HCT116 (cell line): ENCODE measurements around the gene FBXO31. TPM values are rescaled to one million over a fixed set of nuclear protein-coding genes. Genes with fewer than 3 reads are reported as not detected.

ENCODE experiments used
- ATAC-seq: fragments of 200-7000 bp; cut with Tn5 transposase; 2 replicates; pipeline ENCODE4 v1.9.1; 2020; ENCODE audit warnings: mild to moderate bottlenecking, moderate library complexity
- BruUV-seq: library from RNA; stranded (reverse); fragments of 400-500 nt; replicated peaks from 2 replicates; lab custom pipeline; 2021; lab: Mats Ljungman, UMichigan
- CTCF ChIA-PET: fragments of 300-600 bp; sonication (Branson Sonifier 250); formaldehyde crosslinking; loops from one replicate; lab custom pipeline; 2021; ENCODE audit warnings: antibody characterized with exemption; lab: Charles Lee
- POLR2A ChIA-PET: fragments of 300-600, 350-600 bp; sonication (Branson Sonifier 250); formaldehyde crosslinking; loops from one replicate; lab custom pipeline; 2021; ENCODE audit warnings: antibody characterized with exemption; lab: Charles Lee
- RAD21 ChIA-PET, 2 experiments: fragments of 300-600 bp; sonication (Branson Sonifier 250); formaldehyde crosslinking; loops; one replicate each; lab custom pipeline; 2023; ENCODE audit warnings: low total read pairs in 2 of 2; ENCODE audit not compliant: uncharacterized antibody in 2 of 2, unreplicated experiment in 2 of 2, low non-redundant PET in 1 of 2; lab: Charles Lee
- DNase-seq: peaks from one replicate; pipeline ENCODE4 v3.0.0-alpha.2; 2010; ENCODE audit warnings: low read depth, low spot score
- H2AFZ ChIP-seq: fragments of 200-600 bp; shearing (Covaris generic), sonication (generic); 2 replicates; pipeline ENCODE4 v1.6.1; 2017; ENCODE audit warnings: low read depth, mixed run types, mixed read lengths, antibody characterized with exemption, low read length; ENCODE audit not compliant: poor library complexity, severe bottlenecking
- H3K27ac ChIP-seq: 2 replicates; pipeline ENCODE4 v1.5.1; 2012; ENCODE audit warnings: low read depth, low read length
- H3K27me3 ChIP-seq: fragments of 200-600 bp; sonication (generic); 2 replicates; pipeline ENCODE4 v1.6.1; 2016; ENCODE audit warnings: mixed run types, low read length, mixed read lengths; ENCODE audit not compliant: insufficient read depth
- H3K36me3 ChIP-seq, 2 experiments: fragments of 200-500 bp in 1 of 2; fragments of 200-600 bp in 1 of 2; sonication (Bioruptor generic) in 1 of 2; sonication (generic) in 1 of 2; 2 replicates each; pipeline versions ENCODE4 v1.5.1 to v1.6.1; 2014 to 2016; ENCODE audit warnings: low read length in 2 of 2, inconsistent platforms in 1 of 2, mixed read lengths in 1 of 2, mixed run types in 1 of 2; ENCODE audit not compliant: insufficient read depth in 2 of 2, control insufficient read depth in 1 of 2
- H3K4me1 ChIP-seq, 2 experiments: fragments of 200-600 bp in 1 of 2; sonication (generic) in 1 of 2; 2 replicates each; pipeline versions ENCODE4 v1.5.1 to v1.6.1; 2012 to 2017; ENCODE audit warnings: low read length in 2 of 2, inconsistent platforms in 1 of 2, mild to moderate bottlenecking in 1 of 2, mixed read lengths in 1 of 2, mixed run types in 1 of 2, moderate library complexity in 1 of 2; ENCODE audit not compliant: insufficient read depth in 2 of 2, control insufficient read depth in 1 of 2
- H3K4me2 ChIP-seq: fragments of 200-600 bp; sonication (generic); 2 replicates; pipeline ENCODE4 v1.6.1; 2017; ENCODE audit warnings: mixed run types, low read length, mixed read lengths
- H3K4me3 ChIP-seq, 2 experiments: fragments of 200-600 bp in 1 of 2; sonication (generic) in 1 of 2; replicated peaks in 1 of 2; 2 replicates each; pipeline ENCODE4 v1.5.1; 2011 to 2016; ENCODE audit warnings: low read length in 2 of 2, control low read depth in 1 of 2, low read depth in 1 of 2, mild to moderate bottlenecking in 1 of 2, mixed read lengths in 1 of 2, mixed run types in 1 of 2
- H3K79me2 ChIP-seq: fragments of 200-600 bp; sonication (generic); 2 replicates; pipeline ENCODE4 v1.6.1; 2017; ENCODE audit warnings: mild to moderate bottlenecking, mixed run types, low read length, moderate library complexity, mixed read lengths; ENCODE audit not compliant: insufficient read depth
- H3K9ac ChIP-seq: fragments of 200-600 bp; sonication (generic); 2 replicates; pipeline ENCODE4 v1.6.1; 2016; ENCODE audit warnings: low read length, mixed read lengths
- H3K9me2 ChIP-seq: fragments of 200-600 bp; sonication (generic), shearing (Covaris generic); 2 replicates; pipeline ENCODE4 v1.6.1; 2017; ENCODE audit warnings: mixed run types, mild to moderate bottlenecking, moderate library complexity; ENCODE audit not compliant: insufficient read depth
- H3K9me3 ChIP-seq, 2 experiments: fragments of 200-500 bp in 1 of 2; fragments of 200-600 bp in 1 of 2; sonication (Bioruptor generic) in 1 of 2; sonication (generic) in 1 of 2; 2 replicates each; pipeline ENCODE4 v1.6.1; 2014 to 2017; ENCODE audit warnings: low read length in 2 of 2, mixed read lengths in 2 of 2, inconsistent platforms in 1 of 2, low read depth in 1 of 2, mild to moderate bottlenecking in 1 of 2, mixed run types in 1 of 2, moderate library complexity in 1 of 2; ENCODE audit not compliant: control insufficient read depth in 1 of 2, insufficient read depth in 1 of 2
- H4K20me1 ChIP-seq: fragments of 200-600 bp; sonication (generic), shearing (Covaris generic); 2 replicates; pipeline ENCODE4 v1.6.1; 2017; ENCODE audit warnings: mixed run types, mild to moderate bottlenecking, moderate library complexity; ENCODE audit not compliant: insufficient read depth
- CBX3 ChIP-seq: IDR thresholded peaks from 2 replicates; pipeline ENCODE4 v1.6.1; 2012; ENCODE audit warnings: low read depth
- CEBPB ChIP-seq: IDR thresholded peaks from 2 replicates; pipeline ENCODE4 v1.6.1; 2012; ENCODE audit warnings: low read depth
- EGR1 ChIP-seq: IDR thresholded peaks from 2 replicates; pipeline ENCODE4 v1.6.1; 2012; ENCODE audit warnings: low read depth
- ELF1 ChIP-seq: IDR thresholded peaks from 2 replicates; pipeline ENCODE4 v1.6.1; 2012; ENCODE audit warnings: low read depth, borderline replicate concordance
- EZH2phosphoT487 ChIP-seq: fragments of 200-600 bp; IDR thresholded peaks from 2 replicates; pipeline ENCODE4 v1.6.1; 2018; ENCODE audit warnings: antibody characterized with exemption, borderline replicate concordance
- FOSL1 ChIP-seq: IDR thresholded peaks from 2 replicates; pipeline ENCODE4 v1.6.1; 2012; ENCODE audit warnings: low read depth
- JUND ChIP-seq: IDR thresholded peaks from 2 replicates; pipeline ENCODE4 v1.6.1; 2012
- MAX ChIP-seq: IDR thresholded peaks from 2 replicates; pipeline ENCODE4 v1.6.1; 2012
- POLR2A ChIP-seq: IDR thresholded peaks from 2 replicates; pipeline ENCODE4 v1.7.0; 2011; ENCODE audit warnings: borderline replicate concordance; ENCODE audit not compliant: insufficient read depth, insufficient read length; ENCODE audit errors: extremely low read depth
- POLR2AphosphoS5 ChIP-seq: IDR thresholded peaks from 2 replicates; pipeline ENCODE4 v1.6.1; 2011; ENCODE audit warnings: mild to moderate bottlenecking, low read depth, low read length, moderate library complexity
- RAD21 ChIP-seq: IDR thresholded peaks from 2 replicates; pipeline ENCODE4 v1.6.1; 2012; ENCODE audit warnings: low read depth, mild to moderate bottlenecking
- SP1 ChIP-seq: IDR thresholded peaks from 2 replicates; pipeline ENCODE4 v1.6.1; 2012; ENCODE audit warnings: low read depth
- SRF ChIP-seq: IDR thresholded peaks from 2 replicates; pipeline ENCODE4 v1.6.1; 2012; ENCODE audit warnings: low read depth
- ZFX ChIP-seq: fragments of 450-650 bp; IDR thresholded peaks from 2 replicates; pipeline ENCODE4 v1.6.1; 2017
- ZNF274 ChIP-seq: fragments of 200-500 bp; sonication (Bioruptor generic); IDR thresholded peaks from 2 replicates; pipeline ENCODE4 v1.6.1; 2014; ENCODE audit warnings: mild to moderate bottlenecking, low read depth, low read length, inconsistent platforms
- intact Hi-C: fragments of 100-400 bp; cut with micrococcal nuclease; formaldehyde crosslinking; loops from 2 replicates; pipeline ENCODE4 v1.10.0; 2022
- total RNA-seq: library from RNA; stranded (reverse); gene quantifications from one replicate; pipeline ENCODE4 v1.2.1, GENCODE V29; 2021; ENCODE audit not compliant: unreplicated experiment
- TF ChIP-seq, protein P1 (sequence below): IDR thresholded peaks from 2 replicates; pipeline ENCODE4 v1.6.1; 2011; ENCODE audit warnings: mild to moderate bottlenecking, low read length, moderate library complexity; ENCODE audit not compliant: insufficient replicate concordance; ENCODE audit errors: extremely low read depth
- TF ChIP-seq, protein P2 (sequence below): IDR thresholded peaks from 2 replicates; pipeline ENCODE4 v1.6.1; 2012

Gene FBXO31
- total RNA-seq, 1 experiment from 2014 or later: 52.1 TPM

GRCh38 chr16:87380881-87381280 is 2.7 kb downstream of the FBXO31 start:
- RAD21 ChIA-PET: no interaction called here
- Histone ChIP-seq H3K9ac (no peak overlapping the region), H3K27ac (no peak overlapping the region), H3K36me3 (0 out of 4 replicates have a peak, but pooled peaks cover 0 to 7% of the 10 kb centered on the region in 2 experiments), H3K4me2 (peak overlapping the region; percentile 2; the same call in 1 of the 2 replicates), H3K27me3 (no peaks in the 10 kb centered on the region), H3K9me3 (no peaks in the 10 kb centered on the region), H4K20me1 (peaks cover 17% of the 10 kb centered on the region; the same call in 1 of the 2 replicates), H3K4me3 (no peak overlapping the region), H2AFZ (no peak overlapping the region), H3K79me2 (peaks cover 74% of the 10 kb centered on the region), H3K4me1 (peaks cover 32 to 42% of the 10 kb centered on the region in 2 experiments), H3K9me2 (no peaks in the 10 kb centered on the region)
- CTCF ChIA-PET: no interaction called here
- no peak for TF ChIP-seq CEBPB
- TF ChIP-seq, protein P1, sequence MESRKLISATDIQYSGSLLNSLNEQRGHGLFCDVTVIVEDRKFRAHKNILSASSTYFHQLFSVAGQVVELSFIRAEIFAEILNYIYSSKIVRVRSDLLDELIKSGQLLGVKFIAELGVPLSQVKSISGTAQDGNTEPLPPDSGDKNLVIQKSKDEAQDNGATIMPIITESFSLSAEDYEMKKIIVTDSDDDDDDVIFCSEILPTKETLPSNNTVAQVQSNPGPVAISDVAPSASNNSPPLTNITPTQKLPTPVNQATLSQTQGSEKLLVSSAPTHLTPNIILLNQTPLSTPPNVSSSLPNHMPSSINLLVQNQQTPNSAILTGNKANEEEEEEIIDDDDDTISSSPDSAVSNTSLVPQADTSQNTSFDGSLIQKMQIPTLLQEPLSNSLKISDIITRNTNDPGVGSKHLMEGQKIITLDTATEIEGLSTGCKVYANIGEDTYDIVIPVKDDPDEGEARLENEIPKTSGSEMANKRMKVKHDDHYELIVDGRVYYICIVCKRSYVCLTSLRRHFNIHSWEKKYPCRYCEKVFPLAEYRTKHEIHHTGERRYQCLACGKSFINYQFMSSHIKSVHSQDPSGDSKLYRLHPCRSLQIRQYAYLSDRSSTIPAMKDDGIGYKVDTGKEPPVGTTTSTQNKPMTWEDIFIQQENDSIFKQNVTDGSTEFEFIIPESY: no peak
- TF ChIP-seq RAD21: no peak
- no peak for TF ChIP-seq EGR1
- no peak for TF ChIP-seq POLR2A
- TF ChIP-seq JUND: no peak
- no peak for TF ChIP-seq EZH2phosphoT487
- TF ChIP-seq FOSL1: no peak
- TF ChIP-seq MAX: no peak
- TF ChIP-seq ELF1: no peak
- no peak for TF ChIP-seq SP1
- TF ChIP-seq ZNF274: no peak
- no peak for TF ChIP-seq POLR2AphosphoS5
- TF ChIP-seq SRF: no peak
- no peak for TF ChIP-seq CBX3
- no peak for TF ChIP-seq ZFX
- TF ChIP-seq, protein P2, sequence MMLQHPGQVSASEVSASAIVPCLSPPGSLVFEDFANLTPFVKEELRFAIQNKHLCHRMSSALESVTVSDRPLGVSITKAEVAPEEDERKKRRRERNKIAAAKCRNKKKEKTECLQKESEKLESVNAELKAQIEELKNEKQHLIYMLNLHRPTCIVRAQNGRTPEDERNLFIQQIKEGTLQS: no peak
- BruUV-seq: no TSS peak
- no peak for ATAC-seq
- intact Hi-C loops: loop anchor here (5.0 kb wide), 1 partner anchor 64 kb away; the partner anchor contains the start of gene C16orf95
- no peak for DNase-seq
- POLR2A ChIA-PET: no interaction called here
